ENCODE data around the gene POU2F3.

GRCh38 chr11:120259988-120260565, 20.1 kb downstream of the POU2F3 start:
- TF ChIP-seq EZH2 (IDR thresholded peaks at IDR 0.05; ENCODE audit: low read length, missing control alignments), result no peak
- no peak for TF ChIP-seq CTCF (conservative IDR thresholded peaks at IDR 0.05 in 1 of 2, IDR thresholded peaks at IDR 0.05 in 1 of 2; ENCODE audit: low read depth in 1 of 2, low read length in 2 of 2)
